GM12891 (cell line): ENCODE results near the gene PPOX.
A peak's percentile ranks its signal among the peaks of the same experiment; 100 is the strongest.

Experiments used
- DNase-seq: peaks from one replicate; pipeline ENCODE4 v3.0.0; 2011; ENCODE audit warnings: low spot score; ENCODE audit not compliant: insufficient read length
- FAIRE-seq: peaks from 2 replicates; lab custom pipeline; 2011; peaks lifted over from hg19 to GRCh38; lab: Jason Lieb, UNC
- PAX5 ChIP-seq: IDR thresholded peaks from 2 replicates; pipeline ENCODE4 v1.6.1; 2011; ENCODE audit warnings: low read length, moderate library complexity, mild to moderate bottlenecking; ENCODE audit not compliant: insufficient read depth, severe bottlenecking
- POLR2A ChIP-seq: IDR thresholded peaks from 2 replicates; pipeline ENCODE4 v1.6.1; 2011; ENCODE audit warnings: low read depth, low read length, control low read depth
- POLR2AphosphoS5 ChIP-seq: IDR thresholded peaks from 2 replicates; pipeline ENCODE4 v1.6.1; 2011; ENCODE audit warnings: low read depth, low read length, control low read depth
- POU2F2 ChIP-seq: IDR thresholded peaks from 2 replicates; pipeline ENCODE4 v1.6.1; 2011; ENCODE audit warnings: low read depth, mild to moderate bottlenecking, control low read depth, low read length, moderate library complexity
- SPI1 ChIP-seq: IDR thresholded peaks from 2 replicates; pipeline ENCODE4 v1.6.1; 2011; ENCODE audit warnings: low read depth, low read length, control low read depth
- TAF1 ChIP-seq: IDR thresholded peaks from 2 replicates; pipeline ENCODE4 v1.6.1; 2011; ENCODE audit warnings: low read depth, low read length, control low read depth

PPOX gene

DNA sequence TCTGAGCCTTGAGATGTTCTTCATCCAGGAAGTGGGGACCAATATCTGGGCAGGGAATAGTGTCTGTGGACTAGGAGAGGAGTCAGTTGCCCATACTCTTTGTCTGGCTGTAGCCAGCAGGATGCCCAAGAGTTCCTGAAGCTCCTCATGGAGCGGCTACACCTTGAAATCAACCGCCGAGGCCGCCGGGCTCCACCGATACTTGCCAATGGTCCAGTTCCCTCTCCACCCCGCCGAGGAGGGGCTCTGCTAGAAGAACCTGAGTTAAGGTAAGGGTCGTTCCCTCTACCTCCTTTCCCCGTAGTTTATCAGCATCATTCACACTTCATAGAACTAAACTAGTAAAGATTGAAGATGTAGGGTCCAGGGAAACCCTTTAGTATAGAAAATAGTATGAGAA lies 3.4 kb upstream of the PPOX start:
- TF ChIP-seq POLR2AphosphoS5 (no peak), PAX5 (no peak), POU2F2 (no peak), SPI1 (no peak), TAF1 (no peak), POLR2A (no peak)
- DNase-seq = no peak
- no peak for FAIRE-seq

GRCh38 chr1:161163793-161164192 lies 2.4 kb upstream of the PPOX start:
- no peak for DNase-seq
- no peak for TF ChIP-seq SPI1
- TF ChIP-seq POLR2AphosphoS5 = no peak
- no peak for TF ChIP-seq PAX5
- TF ChIP-seq POU2F2 = no peak
- TF ChIP-seq TAF1 = no peak
- TF ChIP-seq POLR2A = no peak
- no peak for FAIRE-seq

GRCh38 chr1:161164901-161165610 lies 1.2 kb upstream of the PPOX start:
- FAIRE-seq = no peak
- TF ChIP-seq TAF1 = no peak
- no peak for TF ChIP-seq PAX5
- no peak for TF ChIP-seq POLR2A
- no peak for TF ChIP-seq POU2F2
- TF ChIP-seq POLR2AphosphoS5 = no peak
- no peak for TF ChIP-seq SPI1
- DNase-seq = no peak

GRCh38 chr1:161166669-161167548 lies 683 bp downstream of the PPOX start:
- DNase-seq = no peak
- FAIRE-seq = peak; percentile 48
- no peak for TF ChIP-seq POLR2AphosphoS5
- TF ChIP-seq TAF1 = no peak
- TF ChIP-seq POLR2A = no peak
- no peak for TF ChIP-seq SPI1
- no peak; the same call in 1 of the 2 replicates for TF ChIP-seq POU2F2
- TF ChIP-seq PAX5 = no peak

GRCh38 chr1:161168906-161169305 lies 2.7 kb downstream of the PPOX start:
- no peak for DNase-seq
- no peak for FAIRE-seq
- TF ChIP-seq SPI1 (no peak), PAX5 (no peak), POLR2AphosphoS5 (no peak), TAF1 (no peak), POU2F2 (no peak)

- DNase-seq (no peak), FAIRE-seq (no peak)
- TF ChIP-seq POLR2A = no peak
- no peak for TF ChIP-seq POU2F2
- no peak for TF ChIP-seq POLR2AphosphoS5
- no peak for TF ChIP-seq PAX5
- TF ChIP-seq SPI1 = no peak
- TF ChIP-seq TAF1 = no peak
These were observed 5.0 kb downstream of the PPOX start for GRCh38 chr1:161171191-161171590.

GRCh38 chr1:161171696-161172095 lies 5.5 kb downstream of the PPOX start:
- TF ChIP-seq SPI1 (no peak), POU2F2 (no peak), TAF1 (no peak), POLR2A (no peak), POLR2AphosphoS5 (no peak), PAX5 (no peak)
- no peak for DNase-seq
- FAIRE-seq = no peak

DNA sequence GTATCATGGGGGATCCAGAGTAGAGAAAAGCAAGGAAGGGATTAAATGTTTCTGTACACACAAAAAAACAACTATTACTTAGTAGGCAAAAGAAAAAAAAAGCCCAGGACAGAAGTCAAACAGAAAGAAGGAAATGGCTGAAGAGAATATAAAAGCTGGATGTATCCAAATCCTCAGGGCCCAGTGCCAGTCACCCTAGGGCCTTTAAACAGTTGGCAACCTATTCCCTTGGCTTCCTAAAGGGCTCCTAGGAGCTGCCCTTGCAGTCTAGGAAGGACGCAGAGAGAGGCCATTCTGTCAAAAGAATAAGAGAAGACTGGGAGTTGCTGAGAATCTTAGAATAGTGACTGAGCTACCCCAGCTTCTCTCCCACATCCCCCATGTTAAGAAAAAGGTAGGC lies 6.1 kb downstream of the PPOX start:
- no peak for FAIRE-seq
- no peak for DNase-seq

DNA sequence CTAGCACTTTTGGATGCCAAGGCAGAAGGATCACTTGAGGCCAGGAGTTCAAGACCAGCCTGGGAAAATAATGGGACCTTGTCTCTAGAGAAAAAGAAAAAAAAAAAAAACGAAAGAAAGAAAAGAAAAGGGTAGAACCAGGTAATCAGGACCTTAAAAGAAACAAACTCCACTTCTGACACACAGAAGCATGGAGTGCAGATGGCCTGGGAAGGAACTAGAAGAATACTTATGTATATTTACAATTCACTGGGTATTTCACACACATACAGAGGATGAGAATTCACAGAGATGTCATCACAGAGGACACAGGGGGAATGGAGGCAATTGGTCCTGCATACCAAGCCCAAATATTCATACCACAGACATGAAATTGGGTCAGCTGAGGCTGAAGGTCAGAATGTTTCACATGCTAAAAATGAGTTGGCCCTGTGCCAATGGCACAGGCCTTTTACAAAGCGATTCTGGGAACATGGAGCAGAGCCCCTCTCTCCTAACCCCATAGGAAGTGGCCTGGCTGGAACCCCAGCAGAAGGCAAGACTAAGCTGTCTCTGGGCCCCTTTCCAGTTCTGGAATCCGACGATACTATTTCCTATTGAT lies 6.7 kb downstream of the PPOX start:
- no peak for DNase-seq
- no peak for FAIRE-seq
- TF ChIP-seq PAX5 = no peak
- TF ChIP-seq POLR2A = no peak
- no peak for TF ChIP-seq SPI1
- no peak for TF ChIP-seq TAF1
- TF ChIP-seq POLR2AphosphoS5 = no peak
- TF ChIP-seq POU2F2 = no peak

More for the DNA sequence above, 6.1 kb downstream of the PPOX start:
- TF ChIP-seq TAF1 (no peak), SPI1 (no peak), POU2F2 (no peak), POLR2A (no peak), POLR2AphosphoS5 (no peak), PAX5 (no peak)

DNA sequence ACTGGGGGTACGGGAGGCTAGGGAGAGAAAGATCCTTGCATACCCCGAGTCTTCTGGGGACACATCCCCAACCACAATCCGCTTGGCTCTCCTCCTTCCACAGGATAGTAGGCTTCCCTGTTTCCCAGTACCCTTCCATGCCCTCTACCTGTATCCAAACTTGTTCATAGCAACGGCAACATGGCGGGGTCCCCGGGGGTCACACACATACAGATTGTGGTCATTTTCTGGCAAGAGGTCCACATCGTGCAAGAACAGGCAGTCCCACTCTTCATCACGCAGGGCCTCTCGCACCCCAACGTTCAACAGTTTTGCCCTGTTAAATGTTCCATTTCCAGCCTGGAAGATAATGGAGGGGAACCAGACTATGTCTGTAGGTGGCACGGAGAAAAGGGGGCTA lies 7.5 kb downstream of the PPOX start:
- TF ChIP-seq POU2F2 (no peak), SPI1 (no peak), POLR2AphosphoS5 (no peak), PAX5 (no peak), POLR2A (no peak), TAF1 (no peak)
- no peak for DNase-seq
- FAIRE-seq = no peak
